ENCODE results near the gene KRR1.
"Not testable (repeated sequence)": the region's sequence is repeated elsewhere in the genome, so short reads cannot be mapped to it uniquely, and the experiment has no call there.

The KRR1 gene

GRCh38 chr12:75477137-75477536 is 34.3 kb downstream of the KRR1 start:
- no peak for DNase-seq (ENCODE audit: low read depth in 2 of 2)

GRCh38 chr12:75476071-75476470 is 35.3 kb downstream of the KRR1 start:
- no peak for DNase-seq (ENCODE audit: low read depth in 2 of 2)

- no peak for DNase-seq (ENCODE audit: low read depth in 2 of 2)
These were observed 37.3 kb downstream of the KRR1 start for GRCh38 chr12:75474116-75474515.

GRCh38 chr12:75471902-75472890 is 39.2 kb downstream of the KRR1 start:
- DNase-seq (ENCODE audit: low read depth in 2 of 2): no peak

- DNase-seq (ENCODE audit: low read depth in 2 of 2): no peak
These were observed 51.2 kb downstream of the KRR1 start for GRCh38 chr12:75460204-75460603.

GRCh38 chr12:75459755-75460154 is 51.7 kb downstream of the KRR1 start:
- DNase-seq (ENCODE audit: low read depth in 2 of 2): no peak

- not testable (repeated sequence) for DNase-seq (ENCODE audit: low read depth in 2 of 2)
These were observed 53.5 kb downstream of the KRR1 start for GRCh38 chr12:75457866-75458265.

GRCh38 chr12:75457191-75457590 is 54.2 kb downstream of the KRR1 start:
- no peak for DNase-seq (ENCODE audit: low read depth in 2 of 2)

- DNase-seq (ENCODE audit: low read depth in 2 of 2): no peak
These were observed 55.6 kb downstream of the KRR1 start for GRCh38 chr12:75455839-75456238.

- no peak for DNase-seq (ENCODE audit: low read depth in 2 of 2)
These were observed 58.6 kb downstream of the KRR1 start for GRCh38 chr12:75452675-75453330.

- no peak for DNase-seq (ENCODE audit: low read depth in 2 of 2)
These were observed 63.6 kb downstream of the KRR1 start for GRCh38 chr12:75447691-75448393.

- DNase-seq (ENCODE audit: low read depth in 2 of 2): no peak
These were observed 64.6 kb downstream of the KRR1 start for GRCh38 chr12:75446857-75447256.

GRCh38 chr12:75445137-75445507 is 66.3 kb downstream of the KRR1 start:
- not testable (repeated sequence) for DNase-seq (ENCODE audit: low read depth in 2 of 2)

- DNase-seq (ENCODE audit: low read depth in 2 of 2): no peak
These were observed 66.8 kb downstream of the KRR1 start for GRCh38 chr12:75444429-75445136.

- DNase-seq (ENCODE audit: low read depth in 2 of 2): no peak
These were observed 67.7 kb downstream of the KRR1 start for GRCh38 chr12:75443709-75444108.

GRCh38 chr12:75442454-75442853 is 69.0 kb downstream of the KRR1 start:
- not testable (repeated sequence) for DNase-seq (ENCODE audit: low read depth in 2 of 2)

GRCh38 chr12:75441687-75442449 is 69.5 kb downstream of the KRR1 start:
- DNase-seq (ENCODE audit: low read depth in 2 of 2): not testable (repeated sequence)

Measured in activated CD8-positive, alpha-beta memory T cell treated with anti-CD3 and anti-CD28 coated beads for 4 hours (primary cell).